ENCODE measurements around the gene RBM20. TPM values are rescaled to one million over a fixed set of nuclear protein-coding genes. Genes with fewer than 3 reads are reported as not detected.

Gene RBM20
- total RNA-seq, 4 donors from 2014 or later, result 0.88 to 3.8 (median 1.9) TPM

GRCh38 chr10:110806335-110806734, 162.2 kb downstream of the RBM20 start:
- no peak for DNase-seq
- intact Hi-C loops (cut with DNase I; ENCODE audit: low total_unique reads), result no loop called here
- Histone ChIP-seq H3K36me3 (no peaks in the 10 kb centered on the region), H3K27me3 (no peaks in the 10 kb centered on the region), H3K4me1 (no peaks in the 10 kb centered on the region), H3K4me3 (no peak overlapping the region), H3K27ac (no peak overlapping the region), H3K9me3 (no peaks in the 10 kb centered on the region)
- no peak for TF ChIP-seq POLR2A (IDR thresholded peaks at IDR 0.05)
- TF ChIP-seq CTCF (IDR thresholded peaks at IDR 0.05), result no peak

- no peak for DNase-seq
- no peaks in the 10 kb centered on the region for H3K9me3 ChIP-seq
- no peaks in the 10 kb centered on the region for H3K4me1 ChIP-seq
- H3K36me3 ChIP-seq, result no peaks in the 10 kb centered on the region
- no peak overlapping the region for H3K27ac ChIP-seq
- intact Hi-C loops (cut with DNase I; ENCODE audit: low total_unique reads), result no loop called here
- no peak for TF ChIP-seq CTCF (IDR thresholded peaks at IDR 0.05)
- H3K4me3 ChIP-seq, result no peak overlapping the region
- H3K27me3 ChIP-seq, result no peaks in the 10 kb centered on the region
These were observed 164.0 kb downstream of the RBM20 start for GRCh38 chr10:110808123-110808522.

GRCh38 chr10:110808615-110809014, 164.5 kb downstream of the RBM20 start:
- Histone ChIP-seq H3K9me3 (no peaks in the 10 kb centered on the region), H3K27ac (no peak overlapping the region), H3K4me1 (no peaks in the 10 kb centered on the region), H3K36me3 (no peaks in the 10 kb centered on the region), H3K27me3 (no peaks in the 10 kb centered on the region), H3K4me3 (no peak overlapping the region)
- intact Hi-C loops (cut with DNase I; ENCODE audit: low total_unique reads), result no loop called here
- no peak for DNase-seq
- TF ChIP-seq CTCF (IDR thresholded peaks at IDR 0.05), result no peak
- no peak for TF ChIP-seq POLR2A (IDR thresholded peaks at IDR 0.05)

GRCh38 chr10:110810625-110811024, 166.5 kb downstream of the RBM20 start:
- Histone ChIP-seq H3K27ac (no peak overlapping the region), H3K4me3 (no peak overlapping the region), H3K36me3 (no peaks in the 10 kb centered on the region), H3K4me1 (no peaks in the 10 kb centered on the region), H3K9me3 (no peaks in the 10 kb centered on the region), H3K27me3 (no peaks in the 10 kb centered on the region)
- intact Hi-C loops (cut with DNase I; ENCODE audit: low total_unique reads), result no loop called here
- TF ChIP-seq CTCF (IDR thresholded peaks at IDR 0.05), result no peak
- TF ChIP-seq POLR2A (IDR thresholded peaks at IDR 0.05), result no peak
- DNase-seq, result no peak

- Histone ChIP-seq H3K4me3 (no peak overlapping the region), H3K27ac (no peak overlapping the region), H3K27me3 (no peaks in the 10 kb centered on the region), H3K36me3 (no peaks in the 10 kb centered on the region), H3K4me1 (no peaks in the 10 kb centered on the region), H3K9me3 (no peaks in the 10 kb centered on the region)
- TF ChIP-seq POLR2A (IDR thresholded peaks at IDR 0.05) (no peak), CTCF (IDR thresholded peaks at IDR 0.05) (no peak)
- intact Hi-C loops (cut with DNase I; ENCODE audit: low total_unique reads), result no loop called here
- no peak for DNase-seq
These were observed 167.8 kb downstream of the RBM20 start for GRCh38 chr10:110811791-110812581.

Measured in uterus (tissue), 4 donors.